ENCODE measurements around the gene POF1B.

POF1B gene, protein sequence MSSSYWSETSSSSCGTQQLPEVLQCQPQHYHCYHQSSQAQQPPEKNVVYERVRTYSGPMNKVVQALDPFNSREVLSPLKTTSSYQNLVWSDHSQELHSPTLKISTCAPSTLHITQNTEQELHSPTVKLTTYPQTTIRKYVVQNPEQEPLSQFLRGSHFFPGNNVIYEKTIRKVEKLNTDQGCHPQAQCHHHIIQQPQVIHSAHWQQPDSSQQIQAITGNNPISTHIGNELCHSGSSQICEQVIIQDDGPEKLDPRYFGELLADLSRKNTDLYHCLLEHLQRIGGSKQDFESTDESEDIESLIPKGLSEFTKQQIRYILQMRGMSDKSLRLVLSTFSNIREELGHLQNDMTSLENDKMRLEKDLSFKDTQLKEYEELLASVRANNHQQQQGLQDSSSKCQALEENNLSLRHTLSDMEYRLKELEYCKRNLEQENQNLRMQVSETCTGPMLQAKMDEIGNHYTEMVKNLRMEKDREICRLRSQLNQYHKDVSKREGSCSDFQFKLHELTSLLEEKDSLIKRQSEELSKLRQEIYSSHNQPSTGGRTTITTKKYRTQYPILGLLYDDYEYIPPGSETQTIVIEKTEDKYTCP

GRCh38 chrX:85379174-85379907, at the start of gene POF1B:
Gene POF1B (minus strand): TSS chrX:85379665. CDS start chrX:85379454, 211 bp downstream.
- Mint-ChIP-seq H3K27ac (no peak within 1 kb of the TSS), H3K36me3 (ENCODE audit: low read depth) (no peaks in the 10 kb centered on the region), H3K4me1 (ENCODE audit: low read depth) (no peaks in the 10 kb centered on the region), H3K9me3 (no peaks in the 10 kb centered on the region), H3K4me3 (no peak within 1 kb of the TSS), H3K27me3 (ENCODE audit: low read depth) (no peaks in the 10 kb centered on the region)
- no peak for DNase-seq (ENCODE audit: low spot score)

DNA sequence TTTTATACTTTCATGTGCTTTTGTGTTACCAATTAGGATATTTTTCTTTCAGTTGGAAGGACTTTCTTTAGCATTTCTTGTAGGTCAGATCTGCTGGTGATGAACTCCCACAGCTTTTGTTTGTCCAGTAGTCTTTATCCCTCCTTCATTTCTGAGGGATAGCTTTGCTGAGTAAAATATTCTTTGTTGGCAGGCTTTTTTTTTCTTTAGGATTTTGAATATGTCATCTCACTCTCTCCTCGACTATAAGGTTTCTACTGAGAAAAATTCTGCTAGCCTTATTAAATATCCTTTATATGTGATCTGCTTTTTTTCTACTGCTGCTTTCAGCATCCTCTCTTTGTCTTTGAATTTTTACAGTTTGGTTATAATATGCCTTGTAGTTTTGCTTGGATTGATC, 49.6 kb upstream of the POF1B start:
- no peak overlapping the region for H3K4me3 Mint-ChIP-seq
- DNase-seq (ENCODE audit: low spot score), result no peak

DNA sequence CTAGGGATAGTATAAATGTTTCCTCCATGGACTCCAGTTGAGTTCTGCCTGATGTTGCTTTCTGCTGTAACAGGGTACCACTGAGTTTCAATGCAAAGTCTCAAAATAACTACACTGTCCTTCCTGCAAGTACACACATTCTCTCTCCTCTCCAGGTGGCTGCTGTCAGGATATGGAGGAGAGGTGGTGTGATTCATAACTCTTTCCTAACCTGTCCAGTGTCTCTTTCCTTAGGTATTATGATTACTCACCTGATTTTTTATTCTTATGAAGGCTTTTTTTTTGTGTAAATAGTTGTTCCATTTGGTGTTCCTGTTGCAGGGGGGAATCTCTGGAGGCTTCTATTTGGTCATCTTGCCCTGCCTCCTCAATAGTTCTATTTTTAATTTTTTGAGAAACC, 39.8 kb upstream of the POF1B start:
- H3K4me1 Mint-ChIP-seq (ENCODE audit: low read depth), result no peaks in the 10 kb centered on the region
- H3K9me3 Mint-ChIP-seq, result peaks cover 5% of the 10 kb centered on the region
- H3K36me3 Mint-ChIP-seq (ENCODE audit: low read depth), result no peaks in the 10 kb centered on the region
- no peak overlapping the region for H3K27ac Mint-ChIP-seq
- H3K27me3 Mint-ChIP-seq (ENCODE audit: low read depth), result no peaks in the 10 kb centered on the region
- no peak overlapping the region for H3K4me3 Mint-ChIP-seq
- DNase-seq (ENCODE audit: low spot score), result no peak

More for the DNA sequence above, 49.6 kb upstream of the POF1B start:
- no peaks in the 10 kb centered on the region for H3K27me3 Mint-ChIP-seq (ENCODE audit: low read depth)
- no peak overlapping the region for H3K27ac Mint-ChIP-seq
- no peaks in the 10 kb centered on the region for H3K4me1 Mint-ChIP-seq (ENCODE audit: low read depth)
- no peaks in the 10 kb centered on the region for H3K36me3 Mint-ChIP-seq (ENCODE audit: low read depth)
- peaks cover 3% of the 10 kb centered on the region for H3K9me3 Mint-ChIP-seq

DNA sequence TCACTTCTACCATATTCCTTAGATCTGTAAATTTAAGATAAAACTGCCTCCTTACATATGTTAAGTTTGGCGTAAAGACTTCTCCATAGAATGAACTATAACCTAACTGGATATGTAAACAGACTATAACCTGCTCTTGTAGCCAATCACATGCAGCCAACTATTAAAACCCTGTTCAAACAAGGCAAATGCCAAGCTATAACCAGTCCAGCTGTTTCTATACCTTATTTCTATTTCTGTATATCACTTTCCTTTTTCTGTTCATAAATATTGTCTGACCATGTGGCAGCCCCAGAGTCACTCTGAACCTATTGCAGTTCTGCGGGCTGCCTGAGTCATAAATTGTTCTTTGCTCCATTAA, 12.4 kb upstream of the POF1B start:
- Mint-ChIP-seq H3K27ac (no peak overlapping the region), H3K36me3 (ENCODE audit: low read depth) (no peaks in the 10 kb centered on the region), H3K4me1 (ENCODE audit: low read depth) (no peaks in the 10 kb centered on the region), H3K27me3 (ENCODE audit: low read depth) (no peaks in the 10 kb centered on the region), H3K4me3 (no peak overlapping the region), H3K9me3 (no peaks in the 10 kb centered on the region)
- no peak for DNase-seq (ENCODE audit: low spot score)

DNA sequence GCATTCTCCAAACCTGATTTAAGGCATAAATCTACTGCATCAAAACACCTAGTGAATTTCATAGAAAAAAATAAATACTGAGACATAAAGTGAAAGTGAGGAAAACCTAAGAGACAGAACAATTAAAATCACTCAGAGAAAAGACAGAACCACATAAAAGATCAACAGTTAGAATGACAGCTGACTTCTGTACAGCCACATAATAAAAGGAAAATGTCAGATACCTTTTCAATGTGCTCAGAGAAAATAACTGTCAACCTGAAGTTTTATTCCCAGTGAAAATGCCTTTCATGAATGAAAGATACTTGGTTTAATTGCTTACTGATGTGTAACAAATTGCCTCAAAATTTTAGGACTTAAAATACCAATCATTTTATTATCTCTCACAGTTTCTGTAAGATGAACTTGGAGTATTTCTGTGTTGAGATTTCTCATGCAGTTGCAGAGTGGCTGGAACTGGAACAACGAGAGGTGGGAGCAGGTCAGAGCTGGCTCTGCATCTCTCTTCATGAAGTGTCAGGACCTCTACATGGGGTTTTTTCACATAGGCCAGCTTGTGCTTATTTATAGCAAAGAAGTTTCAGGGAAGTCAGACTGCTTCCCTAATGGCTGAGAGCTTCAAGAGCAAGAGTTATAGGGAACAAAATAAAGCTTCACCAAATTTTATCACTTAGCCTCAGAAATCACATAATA, 11.9 kb upstream of the POF1B start:
- H3K9me3 Mint-ChIP-seq, result no peaks in the 10 kb centered on the region
- H3K36me3 Mint-ChIP-seq (ENCODE audit: low read depth), result no peaks in the 10 kb centered on the region
- H3K4me1 Mint-ChIP-seq (ENCODE audit: low read depth), result no peaks in the 10 kb centered on the region
- no peak overlapping the region for H3K4me3 Mint-ChIP-seq
- DNase-seq (ENCODE audit: low spot score), result no peak
- no peak overlapping the region for H3K27ac Mint-ChIP-seq
- no peaks in the 10 kb centered on the region for H3K27me3 Mint-ChIP-seq (ENCODE audit: low read depth)

DNA sequence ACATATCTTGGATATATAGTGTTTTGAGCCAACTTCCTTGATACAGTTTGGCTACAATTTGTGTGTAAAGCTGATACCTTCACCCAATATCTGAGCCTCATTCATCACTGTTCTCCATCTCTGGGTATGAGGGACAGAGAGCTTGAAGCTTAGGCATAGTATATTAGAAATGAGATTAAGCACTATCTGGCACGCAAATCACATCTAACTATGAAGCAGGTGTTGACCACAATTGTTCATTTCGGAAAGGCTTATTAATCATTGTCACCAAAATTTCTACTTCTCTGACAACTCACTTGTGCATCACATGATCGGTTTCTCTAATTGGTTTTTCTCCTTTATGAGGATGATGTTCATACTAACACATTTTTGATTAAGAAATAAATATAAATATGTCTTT, 2.1 kb upstream of the POF1B start:
- Mint-ChIP-seq H3K27ac (no peak overlapping the region), H3K4me3 (no peak overlapping the region), H3K4me1 (ENCODE audit: low read depth) (no peaks in the 10 kb centered on the region), H3K27me3 (ENCODE audit: low read depth) (no peaks in the 10 kb centered on the region), H3K36me3 (ENCODE audit: low read depth) (no peaks in the 10 kb centered on the region), H3K9me3 (no peaks in the 10 kb centered on the region)
- no peak for DNase-seq (ENCODE audit: low spot score)

GRCh38 chrX:85378461-85378860, 1.0 kb downstream of the POF1B start:
- Mint-ChIP-seq H3K4me1 (ENCODE audit: low read depth) (no peaks in the 10 kb centered on the region), H3K36me3 (ENCODE audit: low read depth) (no peaks in the 10 kb centered on the region), H3K27ac (no peak overlapping the region), H3K4me3 (no peak overlapping the region), H3K9me3 (no peaks in the 10 kb centered on the region), H3K27me3 (ENCODE audit: low read depth) (no peaks in the 10 kb centered on the region)
- no peak for DNase-seq (ENCODE audit: low spot score)

DNA sequence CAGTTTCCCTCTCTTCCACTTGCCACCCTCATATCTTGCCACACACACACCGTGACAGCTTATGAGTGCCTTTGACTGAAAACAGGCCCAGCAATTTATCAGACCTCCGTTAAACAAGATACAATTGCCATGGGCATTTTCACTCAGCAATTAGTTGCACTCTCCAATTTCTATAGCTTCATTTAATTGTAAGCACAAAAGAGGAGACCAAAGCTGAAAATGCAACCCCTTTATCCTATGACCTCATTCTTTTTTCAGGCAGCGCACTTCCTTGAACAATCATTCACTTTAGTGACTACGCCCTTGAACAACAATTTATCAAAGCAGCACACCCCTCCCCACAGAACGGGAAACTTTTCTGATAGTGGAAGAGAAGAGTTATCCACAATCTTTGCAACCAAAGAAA, 4.1 kb downstream of the POF1B start:
- Mint-ChIP-seq H3K36me3 (ENCODE audit: low read depth) (no peaks in the 10 kb centered on the region), H3K4me3 (no peak overlapping the region), H3K4me1 (ENCODE audit: low read depth) (no peaks in the 10 kb centered on the region), H3K9me3 (no peaks in the 10 kb centered on the region), H3K27me3 (ENCODE audit: low read depth) (no peaks in the 10 kb centered on the region), H3K27ac (no peak overlapping the region)
- DNase-seq (ENCODE audit: low spot score), result no peak

GRCh38 chrX:85365370-85365995, 14.0 kb downstream of the POF1B start:
- Mint-ChIP-seq H3K4me3 (no peak overlapping the region), H3K27ac (no peak overlapping the region), H3K36me3 (ENCODE audit: low read depth) (no peaks in the 10 kb centered on the region), H3K27me3 (ENCODE audit: low read depth) (no peaks in the 10 kb centered on the region), H3K4me1 (ENCODE audit: low read depth) (no peaks in the 10 kb centered on the region), H3K9me3 (no peaks in the 10 kb centered on the region)
- DNase-seq (ENCODE audit: low spot score), result no peak

DNA sequence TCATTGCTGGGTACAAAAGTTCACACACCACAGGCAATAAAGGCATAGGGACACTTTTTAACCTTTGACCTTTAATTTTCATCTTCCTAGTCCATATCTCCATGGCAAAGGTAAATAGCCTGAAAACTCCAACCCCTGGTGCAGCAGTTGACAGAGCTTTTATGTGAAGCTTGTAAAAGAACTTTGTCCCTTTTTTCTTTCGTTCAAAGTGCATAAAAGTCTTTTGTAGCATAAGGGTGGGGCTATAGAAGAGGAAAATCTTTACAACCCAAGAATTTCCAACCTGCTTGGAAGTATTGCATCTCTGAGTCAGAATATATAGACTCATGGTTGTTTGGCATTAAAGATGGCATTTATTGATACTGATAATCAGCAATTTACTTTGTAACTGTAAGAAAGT, 20.4 kb downstream of the POF1B start:
- Mint-ChIP-seq H3K4me3 (no peak overlapping the region), H3K4me1 (ENCODE audit: low read depth) (no peaks in the 10 kb centered on the region), H3K27ac (no peak overlapping the region), H3K9me3 (peaks cover 4% of the 10 kb centered on the region), H3K27me3 (ENCODE audit: low read depth) (no peaks in the 10 kb centered on the region), H3K36me3 (ENCODE audit: low read depth) (no peaks in the 10 kb centered on the region)
- DNase-seq (ENCODE audit: low spot score), result no peak

GRCh38 chrX:85345523-85345922, 33.9 kb downstream of the POF1B start:
- Mint-ChIP-seq H3K4me3 (no peak overlapping the region), H3K27me3 (ENCODE audit: low read depth) (no peaks in the 10 kb centered on the region), H3K36me3 (ENCODE audit: low read depth) (no peaks in the 10 kb centered on the region), H3K27ac (no peak overlapping the region), H3K4me1 (ENCODE audit: low read depth) (no peaks in the 10 kb centered on the region), H3K9me3 (no peaks in the 10 kb centered on the region)
- DNase-seq (ENCODE audit: low spot score), result no peak

DNA sequence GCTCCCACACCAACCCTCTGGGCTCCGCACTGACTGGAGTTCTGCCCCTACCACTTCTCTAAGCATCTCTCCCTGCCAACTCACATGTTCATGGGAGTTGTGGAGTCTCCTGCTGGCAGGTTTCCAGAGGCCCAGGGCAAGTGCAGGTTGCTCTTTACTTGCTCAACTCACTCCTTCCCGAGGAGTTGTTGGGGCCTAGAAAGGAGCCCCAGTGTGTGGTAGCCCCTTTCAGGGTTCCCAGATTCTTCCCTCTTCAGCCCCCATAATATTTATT, 52.5 kb downstream of the POF1B start:
- Mint-ChIP-seq H3K27me3 (ENCODE audit: low read depth) (no peaks in the 10 kb centered on the region), H3K9me3 (peaks cover 8% of the 10 kb centered on the region), H3K4me3 (no peak overlapping the region), H3K4me1 (ENCODE audit: low read depth) (no peaks in the 10 kb centered on the region), H3K36me3 (ENCODE audit: low read depth) (no peaks in the 10 kb centered on the region), H3K27ac (no peak overlapping the region)
- DNase-seq (ENCODE audit: low spot score), result no peak

DNA sequence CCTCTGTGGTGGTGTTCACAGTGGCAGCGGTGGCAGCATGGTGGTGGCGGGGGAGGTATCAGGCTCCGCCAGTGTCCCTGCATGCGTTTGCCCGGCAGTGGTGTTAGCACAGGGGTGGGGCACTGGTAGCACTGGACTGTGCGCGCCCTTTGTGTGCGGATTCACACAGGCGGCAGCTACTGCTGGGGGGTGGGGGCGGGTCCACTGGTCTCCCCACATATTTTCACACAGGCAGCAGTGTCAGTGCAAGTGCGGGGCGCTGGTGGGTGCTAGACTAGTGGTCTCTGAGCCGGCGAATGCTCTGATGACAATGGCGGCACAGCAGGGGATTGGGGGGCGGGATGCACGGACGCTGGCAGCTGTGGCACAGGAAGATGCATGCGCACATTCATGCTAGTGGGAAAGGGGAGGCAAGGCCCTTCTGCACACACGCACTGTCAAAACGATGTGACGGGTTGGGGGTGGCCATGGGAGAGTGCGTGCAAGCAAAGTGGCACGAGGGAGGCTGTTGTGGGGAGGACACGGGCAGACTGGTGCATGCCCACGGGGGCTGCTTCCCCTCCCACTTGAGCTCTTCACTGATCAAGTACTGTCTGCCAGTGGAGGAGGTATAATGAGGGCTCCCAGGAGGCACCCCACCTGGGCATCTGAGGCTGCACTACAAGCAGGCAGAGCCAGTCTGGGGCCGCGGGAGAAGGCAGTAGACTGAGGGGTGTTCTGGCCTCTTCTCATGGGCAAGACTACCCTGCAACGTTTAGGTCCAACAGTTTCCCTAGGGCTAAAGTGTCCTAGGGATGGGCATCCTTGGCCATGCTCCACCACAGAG, 53.0 kb downstream of the POF1B start:
- peaks cover 8% of the 10 kb centered on the region for H3K9me3 Mint-ChIP-seq
- H3K27me3 Mint-ChIP-seq (ENCODE audit: low read depth), result no peaks in the 10 kb centered on the region
- H3K4me3 Mint-ChIP-seq, result no peak overlapping the region
- H3K4me1 Mint-ChIP-seq (ENCODE audit: low read depth), result no peaks in the 10 kb centered on the region
- no peaks in the 10 kb centered on the region for H3K36me3 Mint-ChIP-seq (ENCODE audit: low read depth)
- no peak for DNase-seq (ENCODE audit: low spot score)
- no peak overlapping the region for H3K27ac Mint-ChIP-seq

Measured in T-helper 2 cell treated with Interferon-gamma antibody and Interleukin-4, amounts not matched to agents 5 μg/mL and 100 μg/mL, for 36 hours (primary cell).